NCI-H2029 treated with DMSO at 0.1 percent for 48 hours (cell line): ENCODE results near the gene PRAMEF10.
"Not testable (repeated sequence)": the region's sequence is repeated elsewhere in the genome, so short reads cannot be mapped to it uniquely, and the experiment has no call there.

Source experiments
- DNase-seq: peaks from one replicate; lab custom pipeline; 2025; lab: John Stamatoyannopoulos, UW

The PRAMEF10 gene, protein sequence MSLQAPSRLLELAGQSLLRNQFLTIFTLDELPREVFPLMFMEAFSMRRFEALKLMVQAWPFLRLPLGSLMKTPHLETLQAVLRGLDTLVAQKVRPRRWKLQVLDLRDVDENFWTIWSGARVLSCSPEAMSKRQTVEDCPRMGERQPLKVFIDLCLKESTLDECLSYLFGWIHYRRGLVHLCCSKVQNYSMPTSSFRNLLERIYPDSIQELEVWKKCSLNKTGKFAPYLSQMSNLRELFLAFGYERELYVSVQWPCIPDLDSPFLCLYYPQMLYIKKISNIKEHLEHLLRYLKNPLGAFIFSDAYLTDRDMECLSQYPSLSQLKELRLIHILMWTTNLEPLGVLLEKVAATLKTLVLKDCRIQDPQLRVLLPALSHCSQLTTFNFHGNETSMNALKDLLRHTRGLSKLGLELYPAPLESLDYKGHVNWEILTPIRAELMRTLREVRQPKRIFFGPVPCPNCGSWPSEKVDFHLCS

DNA sequence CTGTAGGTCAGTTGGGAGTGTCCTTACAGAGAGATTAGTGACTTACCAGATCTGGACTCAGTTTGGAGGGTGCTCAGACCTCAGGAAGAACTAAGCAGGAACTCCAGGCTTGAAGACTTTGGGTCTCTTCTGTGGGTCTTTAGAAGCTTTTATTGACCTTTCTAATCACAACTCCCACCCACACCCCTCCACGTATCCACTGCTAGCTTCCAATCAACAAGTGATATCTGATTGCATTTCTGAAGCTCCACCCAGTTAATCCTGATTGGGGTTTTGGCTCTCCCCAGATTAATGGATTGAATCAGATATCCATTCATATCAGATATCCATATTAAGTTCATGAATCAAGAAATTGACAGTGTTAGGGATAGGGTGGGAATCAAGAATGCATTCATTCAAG is at the start of gene PRAMEF10:
PRAMEF10 (minus strand) TSS at position 101 of the 400 bp plus-strand sequence. CDS start 2,423 bp downstream, outside the sequence.
- not testable (repeated sequence) for DNase-seq

- DNase-seq = not testable (repeated sequence)
Measured at GRCh38 chr1:12947480-12947879, 49.4 kb upstream of the PRAMEF10 start, which contains the start of gene PRAMEF6. Gene PRAMEF6, minus strand, starts transcription at chr1:12947580. Its CDS starts 5,062 bp downstream, at chr1:12942518.

DNA sequence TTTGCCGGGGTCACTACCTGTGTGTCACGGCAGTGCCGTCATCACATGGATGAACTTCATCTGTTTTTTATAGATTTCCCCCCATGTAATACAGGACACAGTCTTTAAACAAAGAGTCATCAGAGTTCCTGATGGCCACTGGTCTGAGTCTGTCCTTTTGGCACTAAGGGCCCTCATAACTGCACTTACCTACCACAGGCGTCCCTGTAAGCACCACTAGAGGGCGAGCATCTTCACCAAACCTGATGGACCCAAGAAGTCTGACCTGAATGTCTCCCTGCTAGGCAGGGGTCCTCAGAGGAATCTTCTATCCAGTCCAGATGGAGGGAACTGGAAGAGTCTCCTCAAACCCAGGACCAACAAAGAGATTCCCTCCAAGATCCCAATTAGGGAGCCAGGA is 26.3 kb upstream of the PRAMEF10 start:
- DNase-seq = not testable (repeated sequence)

GRCh38 chr1:12921749-12922148 is 23.7 kb upstream of the PRAMEF10 start:
- not testable (repeated sequence) for DNase-seq

GRCh38 chr1:12916310-12916709 is 18.2 kb upstream of the PRAMEF10 start, which contains the start of gene PRAMEF7:
Gene PRAMEF7, plus strand, starts transcription at chr1:12916610. Its CDS starts 1,083 bp downstream, at chr1:12917693.
- not testable (repeated sequence) for DNase-seq

- not testable (repeated sequence) for DNase-seq
Measured at GRCh38 chr1:12903793-12904572, 5.9 kb upstream of the PRAMEF10 start.

GRCh38 chr1:12899186-12899585 is 1.1 kb upstream of the PRAMEF10 start:
- DNase-seq = not testable (repeated sequence)

GRCh38 chr1:12886101-12886500 is 12.0 kb downstream of the PRAMEF10 start, which contains the start of gene PRAMEF4:
Gene PRAMEF4, minus strand, starts transcription at chr1:12886201. Its CDS starts 2,807 bp downstream, at chr1:12883394.
- not testable (repeated sequence) for DNase-seq

- not testable (repeated sequence) for DNase-seq
Measured at GRCh38 chr1:12878453-12878852, 19.6 kb downstream of the PRAMEF10 start.

- not testable (repeated sequence) for DNase-seq
Measured at GRCh38 chr1:12863131-12863880, 34.8 kb downstream of the PRAMEF10 start.

DNA sequence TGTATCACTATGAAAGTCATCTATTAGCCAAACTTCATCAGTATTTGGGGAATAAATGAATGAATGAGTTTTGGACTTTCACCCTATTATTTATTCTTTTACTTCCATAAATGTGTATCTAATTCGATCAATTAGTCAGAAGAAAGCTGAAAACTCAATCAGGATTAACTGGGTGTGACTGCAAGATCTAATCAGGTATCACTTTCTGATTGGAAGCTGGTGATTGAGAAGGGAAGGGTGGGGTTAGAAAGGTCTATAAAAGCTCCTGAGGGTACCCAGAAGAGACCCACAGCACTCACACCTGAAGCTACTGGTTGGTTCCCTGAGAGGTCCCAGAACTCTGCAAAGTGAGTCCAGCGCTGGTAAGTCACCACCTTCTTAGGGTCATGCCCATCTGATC is 41.3 kb downstream of the PRAMEF10 start, which contains the start of gene PRAMEF2:
PRAMEF2 (plus strand) TSS at position 301 of the 400 bp plus-strand sequence. CDS start 1,924 bp downstream, outside the sequence.
- DNase-seq = not testable (repeated sequence)

DNA sequence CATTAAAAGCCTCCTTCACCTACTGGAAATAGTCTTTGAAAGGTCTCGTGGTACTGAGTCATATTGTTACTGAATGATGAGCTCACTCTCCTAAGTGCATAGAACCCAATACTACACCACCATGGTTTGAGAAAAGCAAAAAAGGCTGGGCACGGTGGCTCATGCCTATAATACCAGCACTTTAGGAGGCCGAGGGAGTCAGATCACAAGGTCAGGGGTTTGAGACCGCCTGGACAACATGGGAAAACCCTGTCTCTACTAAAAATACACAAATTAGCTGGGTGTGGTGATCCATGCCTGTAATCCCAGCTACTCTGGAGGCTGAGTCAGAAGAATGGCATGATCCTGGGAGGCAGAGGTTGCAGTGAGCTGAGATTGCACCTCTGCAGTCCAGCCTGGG is 46.3 kb downstream of the PRAMEF10 start:
- DNase-seq = no peak

GRCh38 chr1:12848620-12849019 is 49.5 kb downstream of the PRAMEF10 start, which contains the start of gene HNRNPCL1:
Gene HNRNPCL1, minus strand, starts transcription at chr1:12848720. Its CDS starts 431 bp downstream, at chr1:12848289.
- DNase-seq = not testable (repeated sequence)
